H54 (cell line): ENCODE data around the gene FCHSD2.

ENCODE experiments used
- DNase-seq: peaks from one replicate; pipeline ENCODE4 v3.0.0; 2011; ENCODE audit warnings: low spot score, mixed read lengths; ENCODE audit not compliant: insufficient read length
- FAIRE-seq: peaks from 3 replicates; lab custom pipeline; 2011; peaks lifted over from hg19 to GRCh38; lab: Jason Lieb, UNC
- POLR2A ChIP-seq: IDR thresholded peaks from 2 replicates; pipeline ENCODE4 v1.6.1; 2011; ENCODE audit warnings: low read depth, mild to moderate bottlenecking, low read length

The FCHSD2 gene

DNA sequence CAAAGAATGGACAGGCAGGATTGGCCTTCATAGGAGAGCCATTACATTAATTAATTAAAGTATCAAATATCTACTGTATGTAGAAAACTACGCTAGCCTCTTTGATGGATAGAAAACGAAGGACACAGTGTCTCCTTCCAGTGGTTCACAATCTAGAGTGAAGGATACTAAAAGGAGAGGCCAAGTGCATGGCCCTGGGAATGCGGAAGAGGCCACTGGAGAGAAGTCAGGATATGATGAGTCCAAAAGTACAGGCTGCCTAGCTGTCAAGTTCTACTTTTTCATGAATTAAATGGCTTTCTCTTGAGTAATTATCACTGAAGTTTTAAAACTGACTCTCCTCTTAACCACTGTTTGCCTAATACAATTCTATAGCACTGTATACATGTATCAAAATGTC lies 286.1 kb downstream of the FCHSD2 start:
- TF ChIP-seq POLR2A, result no peak
- DNase-seq, result no peak
- FAIRE-seq, result no peak

- no peak for DNase-seq
- no peak for FAIRE-seq
- no peak for TF ChIP-seq POLR2A
Measured at GRCh38 chr11:72851726-72852125, 290.4 kb downstream of the FCHSD2 start.

DNA sequence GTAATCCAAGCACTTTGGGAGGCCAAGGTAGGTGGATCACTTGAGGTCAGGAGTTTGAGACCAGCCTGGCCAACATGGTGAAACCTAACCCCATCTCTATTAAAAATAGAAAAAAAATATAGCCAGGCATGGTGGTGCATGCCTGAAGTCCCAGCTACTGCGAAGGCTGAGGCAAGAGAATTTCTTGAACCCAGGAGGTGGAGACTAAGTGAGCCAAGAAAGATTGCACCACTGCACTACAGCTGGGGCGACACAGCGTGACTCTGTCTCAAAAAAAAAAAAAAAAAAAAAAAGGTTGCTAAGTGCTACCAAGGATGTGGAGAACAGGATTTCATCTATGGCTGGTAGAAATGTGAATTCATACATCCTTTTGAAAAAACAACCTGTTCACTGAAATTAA lies 291.3 kb downstream of the FCHSD2 start:
- FAIRE-seq (no peak), DNase-seq (no peak)
- no peak for TF ChIP-seq POLR2A

GRCh38 chr11:72848846-72849466 lies 293.2 kb downstream of the FCHSD2 start:
- no peak for FAIRE-seq
- DNase-seq, result no peak

GRCh38 chr11:72844356-72844755 lies 297.8 kb downstream of the FCHSD2 start:
- no peak for FAIRE-seq
- no peak for TF ChIP-seq POLR2A
- DNase-seq, result no peak

More at GRCh38 chr11:72848846-72849466, 293.2 kb downstream of the FCHSD2 start:
- TF ChIP-seq POLR2A, result no peak

- TF ChIP-seq POLR2A, result no peak
- DNase-seq (no peak), FAIRE-seq (no peak)
Measured at GRCh38 chr11:72842653-72843330, 299.3 kb downstream of the FCHSD2 start.

GRCh38 chr11:72842126-72842525 lies 300.0 kb downstream of the FCHSD2 start:
- FAIRE-seq, result no peak
- no peak for DNase-seq
- no peak for TF ChIP-seq POLR2A

DNA sequence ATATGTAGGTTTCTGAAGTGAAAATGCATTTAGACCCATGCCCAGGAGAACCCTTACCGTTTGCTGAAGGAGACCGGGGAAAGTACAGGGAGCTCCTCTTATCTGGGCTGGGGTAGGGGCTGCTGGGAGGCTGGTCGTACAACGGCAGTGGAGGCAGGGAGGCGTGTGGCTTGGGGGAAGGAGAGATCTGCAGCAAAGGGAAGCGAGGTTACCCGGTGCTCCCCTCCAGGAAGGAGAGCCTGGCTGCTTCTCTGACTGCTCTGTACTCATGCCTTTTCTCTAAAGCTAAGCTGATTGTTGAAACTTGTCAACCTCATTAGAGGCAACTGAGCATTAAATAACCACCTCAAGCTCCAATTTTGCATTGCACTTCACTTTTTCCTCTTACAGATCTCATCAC lies 300.7 kb downstream of the FCHSD2 start:
- no peak for TF ChIP-seq POLR2A
- FAIRE-seq (no peak), DNase-seq (no peak)

DNA sequence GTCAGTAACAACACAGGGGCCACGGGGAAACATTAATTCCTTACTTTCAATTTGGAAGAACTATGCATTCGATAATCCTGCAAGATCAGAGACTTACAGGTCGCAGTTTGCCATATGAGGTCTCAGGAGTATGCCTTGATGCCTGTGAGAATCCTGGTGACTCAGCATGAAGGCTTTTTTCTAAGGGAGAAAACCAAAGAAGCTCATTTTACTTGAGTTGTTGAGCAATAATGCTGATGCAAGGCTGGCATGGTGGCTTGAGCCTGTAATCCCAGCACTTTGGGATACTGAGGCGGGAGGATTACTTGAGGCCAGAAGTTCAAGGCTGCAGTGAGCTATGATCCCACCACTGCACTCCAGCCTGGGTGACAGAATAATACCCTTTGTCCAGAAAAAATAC lies 301.3 kb downstream of the FCHSD2 start:
- TF ChIP-seq POLR2A, result no peak
- FAIRE-seq (no peak), DNase-seq (no peak)

- DNase-seq (no peak), FAIRE-seq (no peak)
- no peak for TF ChIP-seq POLR2A
Measured at GRCh38 chr11:72838691-72839305, 303.3 kb downstream of the FCHSD2 start.

GRCh38 chr11:72836111-72836510 lies 306.0 kb downstream of the FCHSD2 start:
- FAIRE-seq (no peak), DNase-seq (no peak)
- TF ChIP-seq POLR2A, result no peak

- no peak for TF ChIP-seq POLR2A
- FAIRE-seq (no peak), DNase-seq (no peak)
Measured at GRCh38 chr11:72834905-72835304, 307.2 kb downstream of the FCHSD2 start.

GRCh38 chr11:72833811-72834493 lies 308.2 kb downstream of the FCHSD2 start:
- no peak for TF ChIP-seq POLR2A
- FAIRE-seq (no peak), DNase-seq (no peak)
